Measurements from ENCODE around the gene ASTN2.
A peak's percentile ranks its signal among the peaks of the same experiment; 100 is the strongest.
"Not testable (repeated sequence)": the region's sequence is repeated elsewhere in the genome, so short reads cannot be mapped to it uniquely, and the experiment has no call there.

ASTN2 gene

GRCh38 chr9:116935149-116935897 lies 479.5 kb downstream of the ASTN2 start:
- DNase-seq = no peak

GRCh38 chr9:116934131-116934530 lies 480.7 kb downstream of the ASTN2 start:
- no peak for DNase-seq

GRCh38 chr9:116933251-116933650 lies 481.6 kb downstream of the ASTN2 start:
- DNase-seq = no peak

- no peak for DNase-seq
These were observed 485.2 kb downstream of the ASTN2 start for GRCh38 chr9:116929621-116930020.

- DNase-seq = no peak
These were observed 486.0 kb downstream of the ASTN2 start for GRCh38 chr9:116928884-116929283.

GRCh38 chr9:116928289-116928688 lies 486.6 kb downstream of the ASTN2 start:
- DNase-seq = no peak

GRCh38 chr9:116927726-116928125 lies 487.1 kb downstream of the ASTN2 start:
- DNase-seq = no peak

GRCh38 chr9:116925121-116925520 lies 489.7 kb downstream of the ASTN2 start:
- DNase-seq = no peak

- no peak for DNase-seq
These were observed 490.3 kb downstream of the ASTN2 start for GRCh38 chr9:116924462-116925110.

GRCh38 chr9:116917895-116918508 lies 496.9 kb downstream of the ASTN2 start:
- DNase-seq = not testable (repeated sequence)

- no peak for DNase-seq
These were observed 501.3 kb downstream of the ASTN2 start for GRCh38 chr9:116913536-116913935.

GRCh38 chr9:116910201-116910600 lies 504.7 kb downstream of the ASTN2 start:
- DNase-seq = no peak

- DNase-seq = no peak
These were observed 506.9 kb downstream of the ASTN2 start for GRCh38 chr9:116907989-116908388.

GRCh38 chr9:116905171-116905588 lies 509.7 kb downstream of the ASTN2 start:
- peak in 37 of 56 donors; percentile 1 to 78 (median 18) for DNase-seq

- DNase-seq = no peak
These were observed 510.7 kb downstream of the ASTN2 start for GRCh38 chr9:116904165-116904564.

GRCh38 chr9:116901260-116901659 lies 513.6 kb downstream of the ASTN2 start:
- no peak for DNase-seq

GRCh38 chr9:116900543-116900942 lies 514.3 kb downstream of the ASTN2 start:
- DNase-seq = no peak

GRCh38 chr9:116900007-116900367 lies 514.9 kb downstream of the ASTN2 start:
- DNase-seq = no peak

- DNase-seq = no peak
These were observed 515.4 kb downstream of the ASTN2 start for GRCh38 chr9:116899337-116900006.

- not testable (repeated sequence) for DNase-seq
These were observed 516.7 kb downstream of the ASTN2 start for GRCh38 chr9:116898131-116898530.

GRCh38 chr9:116897201-116897600 lies 517.7 kb downstream of the ASTN2 start:
- DNase-seq = no peak

GRCh38 chr9:116895961-116896360 lies 518.9 kb downstream of the ASTN2 start:
- DNase-seq = no peak
